HepG2 (cell line): ENCODE data around the gene CALR. TPM values are rescaled to one million over a fixed set of nuclear protein-coding genes. Genes with fewer than 3 reads are reported as not detected.

Source experiments
- ASH2L ChIP-seq: fragments of 300-600, 200-600 bp; sonication (generic); IDR thresholded peaks from 2 replicates; pipeline ENCODE4 v1.7.0; 2017; ENCODE audit warnings: low read depth, mild to moderate bottlenecking, moderate library complexity, mixed read lengths, low read length; ENCODE audit not compliant: insufficient read length
- CEBPG ChIP-seq: IDR thresholded peaks from 2 replicates; pipeline ENCODE4 v1.6.1; 2016
- GMEB1 ChIP-seq: sonication (generic); formaldehyde crosslinking; IDR thresholded peaks from 2 replicates; pipeline ENCODE4 v1.5.1; 2020; ENCODE audit warnings: missing genetic modification reagents, mild to moderate bottlenecking, borderline replicate concordance
- LBX2 ChIP-seq: sonication (generic); formaldehyde crosslinking; IDR thresholded peaks from 2 replicates; pipeline ENCODE4 v1.5.0; 2020; ENCODE audit warnings: missing genetic modification reagents, mild to moderate bottlenecking, borderline replicate concordance
- MXD4 ChIP-seq: IDR thresholded peaks from 2 replicates; pipeline ENCODE4 v1.6.1; 2016; ENCODE audit warnings: mild to moderate bottlenecking, missing biosample characterization, missing genetic modification reagents
- NFKB2 ChIP-seq: sonication (generic); formaldehyde crosslinking; IDR thresholded peaks from 2 replicates; pipeline ENCODE4 v1.4.0; 2020; ENCODE audit warnings: missing genetic modification reagents, borderline replicate concordance
- NR0B2 ChIP-seq: sonication (generic); formaldehyde crosslinking; IDR thresholded peaks from 2 replicates; pipeline ENCODE4 v1.4.0; 2020; ENCODE audit warnings: mild to moderate bottlenecking, missing genetic modification reagents
- PAX8 ChIP-seq: sonication (generic); formaldehyde crosslinking; IDR thresholded peaks from 2 replicates; pipeline ENCODE4 v1.8.0; 2022; ENCODE audit warnings: mild to moderate bottlenecking, missing genetic modification reagents, borderline replicate concordance
- PHF21A ChIP-seq: sonication (generic); formaldehyde crosslinking; IDR thresholded peaks from 2 replicates; pipeline ENCODE4 v1.5.0; 2020; ENCODE audit warnings: mild to moderate bottlenecking, missing genetic modification reagents
- POLR2AphosphoS5 ChIP-seq: IDR thresholded peaks from 2 replicates; pipeline ENCODE4 v1.6.1; 2012; ENCODE audit warnings: low read depth, low read length
- RAD51 ChIP-seq: fragments of 450-650 bp; IDR thresholded peaks from 2 replicates; pipeline ENCODE4 v1.6.1; 2016; ENCODE audit warnings: borderline replicate concordance
- SIX4 ChIP-seq: sonication (generic); formaldehyde crosslinking; IDR thresholded peaks from 2 replicates; pipeline ENCODE4 v1.4.0; 2020; ENCODE audit warnings: missing genetic modification reagents
- SP2 ChIP-seq: sonication (generic); formaldehyde crosslinking; IDR thresholded peaks from 2 replicates; pipeline ENCODE4 v1.5.1; 2020; ENCODE audit warnings: mild to moderate bottlenecking, missing genetic modification reagents
- SP4 ChIP-seq: sonication (generic); formaldehyde crosslinking; IDR thresholded peaks from 2 replicates; pipeline ENCODE4 v1.8.1; 2023; ENCODE audit warnings: mild to moderate bottlenecking, missing genetic modification reagents
- YEATS4 ChIP-seq: sonication (generic); formaldehyde crosslinking; IDR thresholded peaks from 2 replicates; pipeline ENCODE4 v1.4.0; 2020; ENCODE audit warnings: missing genetic modification reagents, borderline replicate concordance
- ZNF143 ChIP-seq: sonication (generic); formaldehyde crosslinking; IDR thresholded peaks from 2 replicates; pipeline ENCODE4 v1.4.0; 2020; ENCODE audit warnings: missing genetic modification reagents
- ZNF225 ChIP-seq: sonication (generic); formaldehyde crosslinking; IDR thresholded peaks from 2 replicates; pipeline ENCODE4 v1.4.0; 2020; ENCODE audit warnings: mild to moderate bottlenecking, missing genetic modification reagents
- ZNF230 ChIP-seq: sonication (generic); formaldehyde crosslinking; IDR thresholded peaks from 2 replicates; pipeline ENCODE4 v1.4.0; 2020; ENCODE audit warnings: mild to moderate bottlenecking, missing genetic modification reagents
- ZNF253 ChIP-seq: sonication (generic); formaldehyde crosslinking; IDR thresholded peaks from 2 replicates; pipeline ENCODE4 v1.8.0; 2022; ENCODE audit warnings: mild to moderate bottlenecking, missing genetic modification reagents, borderline replicate concordance
- ZNF446 ChIP-seq: sonication (generic); formaldehyde crosslinking; IDR thresholded peaks from 2 replicates; pipeline ENCODE4 v1.5.0; 2020; ENCODE audit warnings: mild to moderate bottlenecking, missing genetic modification reagents
- ZNF556 ChIP-seq: sonication (generic); formaldehyde crosslinking; IDR thresholded peaks from 2 replicates; pipeline ENCODE4 v1.4.0; 2020; ENCODE audit warnings: mild to moderate bottlenecking, missing genetic modification reagents, borderline replicate concordance
- ZNF569 ChIP-seq: sonication (generic); formaldehyde crosslinking; IDR thresholded peaks from 2 replicates; pipeline ENCODE4 v1.5.0; 2020; ENCODE audit warnings: mild to moderate bottlenecking, missing genetic modification reagents, moderate library complexity, borderline replicate concordance
- ZNF644 ChIP-seq: IDR thresholded peaks from 2 replicates; pipeline ENCODE4 v1.6.1; 2016; ENCODE audit warnings: low read depth
- ZNF768 ChIP-seq: sonication (generic); formaldehyde crosslinking; IDR thresholded peaks from 2 replicates; pipeline ENCODE4 v1.4.0; 2020; ENCODE audit warnings: missing genetic modification reagents
- ZNF83 ChIP-seq: sonication (generic); formaldehyde crosslinking; IDR thresholded peaks from 2 replicates; pipeline ENCODE4 v1.4.0; 2020; ENCODE audit warnings: missing genetic modification reagents, mild to moderate bottlenecking, borderline replicate concordance
- ZNF891 ChIP-seq: sonication (generic); formaldehyde crosslinking; IDR thresholded peaks from 2 replicates; pipeline ENCODE4 v1.5.0; 2020; ENCODE audit warnings: mild to moderate bottlenecking, missing genetic modification reagents
- ZSCAN31 ChIP-seq: sonication (generic); formaldehyde crosslinking; IDR thresholded peaks from 2 replicates; pipeline ENCODE4 v1.5.0; 2020; ENCODE audit warnings: low read depth, mild to moderate bottlenecking, missing genetic modification reagents
- polyA plus RNA-seq, 8 experiments: library from polyadenylated mRNA; depleted of rRNA in 3 of 8; stranded (reverse) in 7 of 8; unstranded in 1 of 8; fragments of >200 nt; fragmentation: Illumina TruSeq in 4 of 8; extraction: Trizol in 4 of 8; gene quantifications; 2 replicates each; pipeline versions ENCODE4 v1.2.1 to v1.2.3, GENCODE V29; 2011 to 2016; ENCODE audit warnings: low read depth in 4 of 8, missing spikeins in 1 of 8, mixed read lengths in 1 of 8; ENCODE audit not compliant: insufficient read depth in 1 of 8
- total RNA-seq, 5 experiments: library from RNA; depleted of rRNA; stranded (reverse); fragments of >200 nt; fragmentation: Illumina TruSeq; extraction: Trizol; gene quantifications; 2 replicates each; pipeline ENCODE4 v1.2.3, GENCODE V29; 2016; ENCODE audit warnings: low read depth in 1 of 5

CALR gene
- total and polyA plus RNA-seq, 2 of the 13 experiments (the other 11 are each of a cell fraction or from before 2014, with no cell fraction given) = 898 to 934 TPM

- peak; percentile 92 for TF ChIP-seq POLR2AphosphoS5
- TF ChIP-seq ZNF230 = peak; percentile 86; the same call in 1 of the 2 replicates
- TF ChIP-seq ZNF446 (CRISPR knock-in tag) = 0 out of 2 replicates have a peak, but pooled peaks have one; percentile 37
- peak; percentile 58; the same call in 1 of the 2 replicates for TF ChIP-seq NFKB2 (CRISPR knock-in tag)
- TF ChIP-seq ZNF143 (CRISPR knock-in tag) = peak; percentile 65
- TF ChIP-seq ASH2L = peak; percentile 57
- no peak for TF ChIP-seq RAD51
- TF ChIP-seq NR0B2 = peak; percentile 57; the same call in 1 of the 2 replicates
- TF ChIP-seq ZSCAN31 (CRISPR knock-in tag) = peak; percentile 81
- TF ChIP-seq SP2 (CRISPR knock-in tag) = peak; percentile 69
- peak; percentile 89 for TF ChIP-seq ZNF225 (CRISPR knock-in tag)
- peak; percentile 61 for TF ChIP-seq ZNF768
- TF ChIP-seq ZNF569 = 0 out of 2 replicates have a peak, but pooled peaks have one; percentile 22
- 0 out of 2 replicates have a peak, but pooled peaks have one; percentile 77 for TF ChIP-seq ZNF253 (CRISPR knock-in tag)
- TF ChIP-seq SIX4 (CRISPR knock-in tag) = no peak
- TF ChIP-seq CEBPG (CRISPR knock-in tag) = peak; percentile 56; the same call in 1 of the 2 replicates
- peak; percentile 57; the same call in 1 of the 2 replicates for TF ChIP-seq ZNF644
- TF ChIP-seq LBX2 (CRISPR knock-in tag) = 0 out of 2 replicates have a peak, but pooled peaks have one; percentile 47
- peak; percentile 62; the same call in 1 of the 2 replicates for TF ChIP-seq ZNF556 (CRISPR knock-in tag)
- TF ChIP-seq GMEB1 = peak; percentile 85
- TF ChIP-seq YEATS4 (CRISPR knock-in tag) = peak; percentile 80; the same call in 1 of the 2 replicates
- TF ChIP-seq ZNF891 (CRISPR knock-in tag) = peak; percentile 93
- TF ChIP-seq ZNF83 = peak; percentile 89; the same call in 1 of the 2 replicates
- TF ChIP-seq PHF21A = 0 out of 2 replicates have a peak, but pooled peaks have one; percentile 43
- TF ChIP-seq PAX8 (CRISPR knock-in tag) = peak; percentile 58; the same call in 1 of the 2 replicates
- peak; percentile 81 for TF ChIP-seq SP4 (CRISPR knock-in tag)
- TF ChIP-seq MXD4 (CRISPR knock-in tag) = peak; percentile 88; the same call in 1 of the 2 replicates
Measured at GRCh38 chr19:12933287-12934072, 4.9 kb upstream of the CALR start, which contains the start of gene FARSA (continued).
